Vagina (tissue), 2 donors: ENCODE results near the gene DAGLA. TPM values are rescaled to one million over a fixed set of nuclear protein-coding genes. Genes with fewer than 3 reads are reported as not detected.

Source experiments
- DNase-seq, 2 donors: peaks; one replicate each; pipeline ENCODE4 v3.0.0-alpha.2; 2017; ENCODE audit errors: extremely low spot score in 2 of 2
- H3K27ac ChIP-seq: fragments of 200-600 bp; sonication (generic); one replicate; pipeline ENCODE4 v1.5.1; 2019
- H3K27me3 ChIP-seq: fragments of 200-600 bp; sonication (generic); one replicate; pipeline ENCODE4 v1.5.1; 2019
- H3K36me3 ChIP-seq, 2 donors: fragments of 200-600 bp; sonication (generic); one replicate each; pipeline ENCODE4 v1.5.1; 2017 to 2019
- H3K4me1 ChIP-seq: fragments of 200-600 bp; sonication (generic); one replicate; pipeline ENCODE4 v1.5.1; 2019
- H3K4me3 ChIP-seq, 2 donors: fragments of 200-600 bp; sonication (generic); 1 replicate in 1 of 2; 2 replicates in 1 of 2; pipeline ENCODE4 v1.5.1; 2016 to 2019
- H3K9me3 ChIP-seq: fragments of 200-600 bp; sonication (generic); one replicate; pipeline ENCODE4 v1.5.1; 2019
- POLR2A ChIP-seq, 2 donors: fragments of 450-650 bp; IDR thresholded peaks; one replicate each; pipeline ENCODE4 v1.6.1; 2017; ENCODE audit warnings: antibody characterized with exemption in 2 of 2, mild to moderate bottlenecking in 2 of 2, moderate library complexity in 2 of 2
- POLR2AphosphoS5 ChIP-seq, 2 donors: sonication (generic); formaldehyde crosslinking; IDR thresholded peaks; one replicate each; pipeline ENCODE4 v1.9.0; 2017; ENCODE audit warnings: antibody characterized with exemption in 2 of 2, mild to moderate bottlenecking in 2 of 2, low read depth in 1 of 2; ENCODE audit not compliant: insufficient read depth in 1 of 2
- intact Hi-C: fragments of 100-400 bp; cut with DNase I; formaldehyde crosslinking; loops from one replicate; pipeline ENCODE4 v1.15.1; 2023
- total RNA-seq: library from RNA; depleted of rRNA; stranded (reverse); fragments of >200 nt; gene quantifications from one replicate; pipeline ENCODE4 v1.2.3, GENCODE V29; 2016
- TF ChIP-seq, protein P1 (sequence below), 3 experiments: fragments of 450-650 bp in 2 of 3; fragments of 200-600 bp in 1 of 3; sonication (generic) in 1 of 3; IDR thresholded peaks; one replicate each; pipeline ENCODE4 v1.5.1; 2017 to 2019; ENCODE audit warnings: antibody characterized with exemption in 3 of 3, mild to moderate bottlenecking in 2 of 3, moderate library complexity in 2 of 3

Gene DAGLA
- total RNA-seq, 1 donor from 2014 or later = 1.5 TPM

DNA sequence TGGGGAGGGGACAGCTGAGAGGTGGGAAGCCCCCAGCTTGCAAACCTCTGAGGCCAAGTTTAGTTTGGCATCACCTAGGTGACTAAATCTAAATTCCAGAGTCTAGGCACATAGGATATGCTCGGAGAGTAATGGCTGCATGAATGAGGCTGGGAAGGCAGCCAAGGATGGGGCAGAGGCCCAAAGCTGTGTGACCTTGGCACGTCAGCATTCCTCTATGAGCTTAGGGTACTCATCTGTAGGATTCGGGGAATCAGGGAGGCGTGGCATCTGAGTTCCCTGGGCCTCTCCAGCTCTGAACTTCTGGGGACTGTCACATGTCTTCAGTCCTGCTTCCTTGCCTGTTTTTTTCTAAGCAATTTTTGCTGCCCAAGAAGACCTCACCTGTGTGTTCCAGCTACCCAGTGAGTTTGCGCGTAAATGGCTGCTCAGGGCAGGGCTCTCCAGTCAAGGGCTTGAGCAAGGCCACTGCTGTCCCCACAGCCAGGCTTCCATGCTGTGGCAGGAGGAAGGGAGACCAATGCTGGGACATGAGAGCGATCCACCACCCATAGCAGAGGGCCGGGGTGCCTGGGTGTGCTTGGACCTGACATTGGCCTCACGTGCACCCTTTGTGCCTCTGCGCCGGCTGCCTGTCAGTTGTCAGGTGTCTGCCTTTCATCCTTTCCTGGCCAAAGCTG, 13.9 kb downstream of the DAGLA start:
- Histone ChIP-seq H3K4me1 (peaks cover 52% of the 10 kb centered on the region), H3K27ac (peak overlapping the region; percentile 86)

DNA sequence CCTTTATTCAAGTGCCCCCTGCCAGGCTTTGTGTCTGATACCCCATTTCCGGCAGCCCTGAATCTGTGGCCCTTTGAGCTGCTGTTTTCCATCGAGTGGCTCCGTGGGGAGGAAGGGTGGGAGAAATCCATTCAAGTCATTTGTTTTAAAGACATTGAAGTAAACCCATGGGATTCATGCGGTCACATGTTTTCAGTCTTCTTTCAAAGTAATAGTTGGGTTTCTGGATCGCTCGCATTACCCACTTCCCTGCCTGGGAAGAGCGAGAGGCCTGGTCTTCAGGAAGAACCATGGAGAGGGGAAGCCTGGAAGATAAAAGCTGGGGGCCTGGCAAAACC, 14.4 kb downstream of the DAGLA start:
- DNase-seq = no peak
- TF ChIP-seq, protein P1, sequence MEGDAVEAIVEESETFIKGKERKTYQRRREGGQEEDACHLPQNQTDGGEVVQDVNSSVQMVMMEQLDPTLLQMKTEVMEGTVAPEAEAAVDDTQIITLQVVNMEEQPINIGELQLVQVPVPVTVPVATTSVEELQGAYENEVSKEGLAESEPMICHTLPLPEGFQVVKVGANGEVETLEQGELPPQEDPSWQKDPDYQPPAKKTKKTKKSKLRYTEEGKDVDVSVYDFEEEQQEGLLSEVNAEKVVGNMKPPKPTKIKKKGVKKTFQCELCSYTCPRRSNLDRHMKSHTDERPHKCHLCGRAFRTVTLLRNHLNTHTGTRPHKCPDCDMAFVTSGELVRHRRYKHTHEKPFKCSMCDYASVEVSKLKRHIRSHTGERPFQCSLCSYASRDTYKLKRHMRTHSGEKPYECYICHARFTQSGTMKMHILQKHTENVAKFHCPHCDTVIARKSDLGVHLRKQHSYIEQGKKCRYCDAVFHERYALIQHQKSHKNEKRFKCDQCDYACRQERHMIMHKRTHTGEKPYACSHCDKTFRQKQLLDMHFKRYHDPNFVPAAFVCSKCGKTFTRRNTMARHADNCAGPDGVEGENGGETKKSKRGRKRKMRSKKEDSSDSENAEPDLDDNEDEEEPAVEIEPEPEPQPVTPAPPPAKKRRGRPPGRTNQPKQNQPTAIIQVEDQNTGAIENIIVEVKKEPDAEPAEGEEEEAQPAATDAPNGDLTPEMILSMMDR (IDR thresholded peaks at IDR 0.05) = no peak
- TF ChIP-seq POLR2AphosphoS5 (IDR thresholded peaks at IDR 0.05; ENCODE audit: insufficient read depth in 1 of 2, low read depth in 1 of 2) = no peak
- TF ChIP-seq POLR2A (IDR thresholded peaks at IDR 0.05) = no peak
- intact Hi-C loops = no loop called here
- Histone ChIP-seq H3K36me3 (no peaks in the 10 kb centered on the region), H3K4me3 (no peak overlapping the region), H3K4me1 (peaks cover 54% of the 10 kb centered on the region), H3K27me3 (no peaks in the 10 kb centered on the region), H3K9me3 (no peaks in the 10 kb centered on the region), H3K27ac (peak overlapping the region; percentile 86)

More for the DNA sequence above, 13.9 kb downstream of the DAGLA start:
- no peaks in the 10 kb centered on the region for H3K9me3 ChIP-seq
- TF ChIP-seq POLR2AphosphoS5 (IDR thresholded peaks at IDR 0.05; ENCODE audit: insufficient read depth in 1 of 2, low read depth in 1 of 2) (no peak), POLR2A (IDR thresholded peaks at IDR 0.05) (no peak)
- TF ChIP-seq, protein P1 (IDR thresholded peaks at IDR 0.05) = no peak
- H3K4me3 ChIP-seq = no peak overlapping the region
- intact Hi-C loops = no loop called here
- DNase-seq = no peak
- H3K27me3 ChIP-seq = no peaks in the 10 kb centered on the region
- no peaks in the 10 kb centered on the region for H3K36me3 ChIP-seq

DNA sequence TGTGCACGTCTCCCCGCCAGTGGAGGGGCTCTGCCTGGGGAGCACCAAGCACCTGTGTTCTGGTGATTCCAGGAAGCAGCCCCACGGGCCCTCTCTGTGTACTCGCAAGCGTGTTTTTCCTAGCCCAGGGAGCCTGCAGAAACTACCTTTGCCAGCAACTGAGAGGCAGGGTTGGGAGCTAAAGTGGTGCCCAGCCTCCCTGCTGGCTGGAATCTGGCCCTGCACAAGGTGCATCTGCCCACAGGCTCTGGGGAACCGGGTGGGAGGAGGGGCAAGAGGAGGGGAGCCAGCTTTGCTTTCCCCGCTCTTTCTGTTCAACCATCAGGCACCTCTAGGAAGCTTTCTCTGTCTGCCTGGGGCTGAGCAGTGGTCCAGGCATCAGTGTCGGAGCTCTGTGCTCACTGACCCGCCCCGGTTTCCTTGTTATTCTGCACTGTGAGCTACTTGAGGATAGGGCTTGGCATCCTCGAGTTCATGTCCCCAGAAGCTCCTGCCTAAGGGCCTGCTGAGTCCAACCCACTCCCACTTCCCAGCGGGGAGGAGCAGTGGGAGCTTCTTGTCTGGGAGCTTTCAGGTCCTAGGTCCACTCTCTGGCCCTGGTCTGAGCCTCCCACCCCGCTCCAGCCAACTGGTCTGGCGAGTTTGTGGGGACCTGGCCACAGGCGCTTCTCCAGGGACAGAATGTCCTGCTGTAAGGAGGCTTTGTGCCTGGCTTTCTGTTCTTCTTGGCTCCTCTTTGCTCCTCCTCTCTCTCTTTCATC, 14.9 kb downstream of the DAGLA start:
- intact Hi-C loops = no loop called here
- Histone ChIP-seq H3K4me3 (peak overlapping the region in 1 of 2 donors; percentile 22), H3K27me3 (no peaks in the 10 kb centered on the region)

DNA sequence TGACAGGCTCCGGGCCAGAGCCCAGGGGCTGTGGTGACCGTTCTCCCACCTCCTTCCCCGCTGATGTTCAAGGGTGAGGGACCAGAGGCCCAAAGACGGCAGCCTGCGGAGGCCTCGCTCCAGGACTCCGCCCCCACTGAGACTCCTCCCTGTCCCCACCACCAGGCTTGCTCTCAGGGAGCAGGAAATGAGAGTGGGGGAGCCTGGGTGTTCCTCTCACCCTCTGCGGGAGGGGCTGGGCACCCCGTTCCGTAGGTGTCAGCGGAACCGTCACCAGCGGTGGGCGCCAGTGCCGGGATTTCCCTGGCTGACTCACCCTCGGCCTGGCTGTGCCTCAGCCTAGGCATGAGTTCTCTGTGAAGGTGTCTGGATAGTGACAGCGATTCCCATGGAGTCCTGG, 15.7 kb downstream of the DAGLA start:
- no peaks in the 10 kb centered on the region for H3K36me3 ChIP-seq
- H3K4me3 ChIP-seq = peak overlapping the region; percentile 22 to 25
- peak overlapping the region; percentile 86 for H3K27ac ChIP-seq
- DNase-seq = no peak
- TF ChIP-seq POLR2AphosphoS5 (IDR thresholded peaks at IDR 0.05; ENCODE audit: insufficient read depth in 1 of 2, low read depth in 1 of 2) = peak in 1 of 2 donors; percentile 75
- TF ChIP-seq POLR2A (IDR thresholded peaks at IDR 0.05) = no peak
- TF ChIP-seq, protein P1 (IDR thresholded peaks at IDR 0.05) = no peak
- no peaks in the 10 kb centered on the region for H3K9me3 ChIP-seq
- intact Hi-C loops = no loop called here
- peaks cover 66% of the 10 kb centered on the region for H3K4me1 ChIP-seq
- H3K27me3 ChIP-seq = no peaks in the 10 kb centered on the region

More for the DNA sequence above, 14.9 kb downstream of the DAGLA start:
- Histone ChIP-seq H3K36me3 (no peaks in the 10 kb centered on the region), H3K4me1 (peaks cover 59% of the 10 kb centered on the region), H3K9me3 (no peaks in the 10 kb centered on the region), H3K27ac (peak overlapping the region; percentile 86)
- DNase-seq = no peak
- TF ChIP-seq POLR2AphosphoS5 (IDR thresholded peaks at IDR 0.05; ENCODE audit: insufficient read depth in 1 of 2, low read depth in 1 of 2) = no peak
- no peak for TF ChIP-seq POLR2A (IDR thresholded peaks at IDR 0.05)
- TF ChIP-seq, protein P1 (IDR thresholded peaks at IDR 0.05) = no peak

DNA sequence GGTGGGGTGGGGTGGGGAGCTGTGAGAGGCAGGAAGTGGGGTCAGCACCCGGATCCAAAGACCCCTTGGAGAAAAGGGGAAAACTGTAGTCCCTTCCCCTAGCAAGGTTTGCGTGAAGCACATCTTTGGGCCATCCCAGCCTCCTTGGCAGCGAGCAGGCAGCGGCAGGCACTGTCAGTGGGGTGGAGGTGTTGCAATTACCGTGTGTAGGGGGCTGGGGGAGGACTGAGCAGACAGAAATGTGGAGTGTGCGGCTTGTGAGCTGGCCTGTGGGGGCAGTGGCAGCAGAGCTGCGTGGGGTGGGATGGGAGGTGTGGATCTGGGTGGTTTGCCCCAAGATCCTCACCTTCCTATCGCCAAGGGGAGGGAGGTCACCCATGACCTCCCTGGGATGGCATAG, 16.4 kb downstream of the DAGLA start:
- H3K4me1 ChIP-seq = peaks cover 66% of the 10 kb centered on the region
- no peaks in the 10 kb centered on the region for H3K36me3 ChIP-seq
- H3K27me3 ChIP-seq = no peaks in the 10 kb centered on the region
- H3K9me3 ChIP-seq = no peaks in the 10 kb centered on the region
- no peak overlapping the region for H3K4me3 ChIP-seq
- TF ChIP-seq POLR2A (IDR thresholded peaks at IDR 0.05) = no peak
- TF ChIP-seq, protein P1 (IDR thresholded peaks at IDR 0.05) = no peak
- TF ChIP-seq POLR2AphosphoS5 (IDR thresholded peaks at IDR 0.05; ENCODE audit: insufficient read depth in 1 of 2, low read depth in 1 of 2) = no peak
- intact Hi-C loops = no loop called here
- H3K27ac ChIP-seq = peak overlapping the region; percentile 86
- no peak for DNase-seq
